GM18858 (cell line): ENCODE data around the gene RETN.

Experiments used
- ATAC-seq: cut with Tn5 transposase; IDR thresholded peaks from one replicate; pipeline ENCODE4 v1.9.1; 2021; ENCODE audit not compliant: unreplicated experiment

Gene RETN

GRCh38 chr19:7705387-7706187 lies 36.7 kb downstream of the RETN start:
- no peak for ATAC-seq

DNA sequence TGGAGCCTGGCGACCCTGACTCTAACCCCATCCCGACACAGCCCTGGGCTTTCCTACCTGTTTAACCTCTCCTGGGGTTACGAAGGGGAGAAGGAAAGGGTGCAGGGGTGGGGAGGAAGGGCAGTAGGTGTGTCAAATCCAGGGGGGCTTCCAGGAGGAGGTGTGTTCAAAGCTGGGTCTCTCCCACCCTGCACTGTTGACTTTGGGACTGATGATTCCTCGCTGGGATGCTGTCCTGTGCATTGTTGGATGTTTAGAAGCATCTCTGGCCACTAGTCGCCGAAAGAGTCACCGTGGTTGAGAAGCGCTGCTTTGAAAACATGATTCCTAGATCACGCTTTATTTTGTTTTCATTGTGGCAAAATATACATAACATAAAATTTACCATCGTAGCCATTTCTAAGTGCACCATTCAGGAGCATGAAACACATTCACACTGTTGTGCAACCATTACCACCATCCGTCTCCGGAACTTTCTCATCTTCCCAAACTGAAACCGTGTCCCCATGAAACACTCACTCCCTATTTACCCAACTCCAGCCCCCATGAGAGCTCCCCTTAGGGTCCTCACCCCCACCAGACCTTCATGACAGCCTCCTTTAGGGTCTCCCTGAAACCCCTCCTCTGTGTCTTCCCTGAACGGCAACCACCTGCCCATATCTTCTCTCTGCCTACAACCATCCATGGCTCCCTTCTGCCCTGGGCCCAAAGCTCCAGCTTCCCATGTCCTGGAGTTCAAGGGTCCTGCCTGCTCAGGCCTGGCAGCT lies 37.5 kb downstream of the RETN start:
- no peak for ATAC-seq

- ATAC-seq, result no peak
These were observed 38.2 kb downstream of the RETN start for GRCh38 chr19:7706955-7707456.

GRCh38 chr19:7709932-7710460 lies 41.1 kb downstream of the RETN start:
- no peak for ATAC-seq

GRCh38 chr19:7710616-7711015 lies 41.8 kb downstream of the RETN start:
- ATAC-seq, result no peak

- ATAC-seq, result no peak
These were observed 46.8 kb downstream of the RETN start for GRCh38 chr19:7715671-7716070.

GRCh38 chr19:7716762-7717161 lies 47.9 kb downstream of the RETN start:
- ATAC-seq, result no peak

DNA sequence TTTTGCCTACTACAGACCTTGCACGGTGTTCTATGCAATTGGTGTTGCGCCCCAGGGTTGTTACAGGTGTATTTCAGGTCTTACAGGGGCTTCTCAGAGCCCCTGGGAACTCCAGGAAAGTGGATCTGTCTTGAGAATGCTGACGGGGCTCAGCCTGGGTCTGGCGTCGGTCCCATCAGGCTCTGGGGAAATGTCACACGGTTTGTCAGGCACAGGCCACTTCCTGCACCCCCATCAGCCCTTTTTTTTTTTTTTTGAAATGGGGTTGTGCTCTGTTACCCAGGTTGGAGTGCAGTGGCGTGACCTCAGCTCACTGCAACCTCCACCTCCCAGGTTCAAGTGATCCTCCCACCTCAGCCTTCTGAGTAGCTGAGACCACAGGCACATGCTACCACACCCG lies 49.8 kb downstream of the RETN start:
- ATAC-seq, result no peak
